ENCODE measurements around the gene EEF1A1. TPM values are rescaled to one million over a fixed set of nuclear protein-coding genes. Genes with fewer than 3 reads are reported as not detected.
"Not testable (repeated sequence)": the region's sequence is repeated elsewhere in the genome, so short reads cannot be mapped to it uniquely, and the experiment has no call there.

The EEF1A1 gene
- total RNA-seq, 1 donor from 2014 or later: 8,108 TPM

DNA sequence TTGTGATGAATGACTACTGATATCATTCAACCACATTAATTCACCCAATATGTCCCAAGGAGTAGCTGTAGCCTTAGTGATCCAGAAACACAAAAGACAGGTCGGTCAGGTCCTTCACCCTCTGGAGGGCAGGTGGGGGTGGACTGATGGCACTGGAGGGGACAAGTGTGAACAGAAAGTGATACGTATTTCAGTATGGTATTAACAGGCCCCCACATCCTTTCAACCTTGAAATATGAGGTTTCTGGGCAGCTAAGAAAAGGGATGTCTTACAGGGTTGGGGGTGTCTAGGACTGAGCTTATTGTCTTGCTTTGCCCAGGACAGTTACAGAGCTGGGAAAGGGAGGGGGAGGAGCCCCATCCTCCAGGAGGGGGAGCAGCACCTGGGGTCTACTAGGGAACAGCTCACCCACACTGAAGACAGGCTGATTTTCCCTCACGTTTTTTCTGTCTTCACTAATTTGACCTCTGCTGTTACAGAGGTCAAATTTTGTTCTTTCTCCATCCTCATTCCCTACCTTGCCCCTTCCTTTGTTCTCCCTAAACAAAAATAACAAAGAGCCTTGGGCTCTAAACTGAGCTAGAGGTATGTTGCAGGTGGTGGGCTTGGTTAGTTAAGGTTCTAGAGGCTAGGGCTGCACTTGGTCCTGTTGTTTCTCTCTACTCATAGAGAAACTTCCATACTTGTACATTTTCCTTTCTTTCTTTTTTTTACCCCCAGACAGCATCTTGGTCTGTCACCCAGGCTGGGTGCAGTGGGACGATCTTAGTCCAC lies 38.0 kb upstream of the EEF1A1 start:
- H3K4me1 ChIP-seq: no peaks in the 10 kb centered on the region
- H3K9me3 ChIP-seq: no peaks in the 10 kb centered on the region
- intact Hi-C loops (cut with DNase I): no loop called here
- no peak overlapping the region for H3K27ac ChIP-seq
- TF ChIP-seq, protein P1, sequence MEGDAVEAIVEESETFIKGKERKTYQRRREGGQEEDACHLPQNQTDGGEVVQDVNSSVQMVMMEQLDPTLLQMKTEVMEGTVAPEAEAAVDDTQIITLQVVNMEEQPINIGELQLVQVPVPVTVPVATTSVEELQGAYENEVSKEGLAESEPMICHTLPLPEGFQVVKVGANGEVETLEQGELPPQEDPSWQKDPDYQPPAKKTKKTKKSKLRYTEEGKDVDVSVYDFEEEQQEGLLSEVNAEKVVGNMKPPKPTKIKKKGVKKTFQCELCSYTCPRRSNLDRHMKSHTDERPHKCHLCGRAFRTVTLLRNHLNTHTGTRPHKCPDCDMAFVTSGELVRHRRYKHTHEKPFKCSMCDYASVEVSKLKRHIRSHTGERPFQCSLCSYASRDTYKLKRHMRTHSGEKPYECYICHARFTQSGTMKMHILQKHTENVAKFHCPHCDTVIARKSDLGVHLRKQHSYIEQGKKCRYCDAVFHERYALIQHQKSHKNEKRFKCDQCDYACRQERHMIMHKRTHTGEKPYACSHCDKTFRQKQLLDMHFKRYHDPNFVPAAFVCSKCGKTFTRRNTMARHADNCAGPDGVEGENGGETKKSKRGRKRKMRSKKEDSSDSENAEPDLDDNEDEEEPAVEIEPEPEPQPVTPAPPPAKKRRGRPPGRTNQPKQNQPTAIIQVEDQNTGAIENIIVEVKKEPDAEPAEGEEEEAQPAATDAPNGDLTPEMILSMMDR (IDR thresholded peaks at IDR 0.05): no peak
- TF ChIP-seq POLR2AphosphoS5 (IDR thresholded peaks at IDR 0.05; ENCODE audit: insufficient read depth in 1 of 2, low read depth in 1 of 2) (no peak), POLR2A (IDR thresholded peaks at IDR 0.05) (no peak)
- H3K4me3 ChIP-seq: no peak overlapping the region
- no peaks in the 10 kb centered on the region for H3K36me3 ChIP-seq
- no peaks in the 10 kb centered on the region for H3K27me3 ChIP-seq
- no peak for DNase-seq (ENCODE audit: extremely low spot score in 2 of 2)

DNA sequence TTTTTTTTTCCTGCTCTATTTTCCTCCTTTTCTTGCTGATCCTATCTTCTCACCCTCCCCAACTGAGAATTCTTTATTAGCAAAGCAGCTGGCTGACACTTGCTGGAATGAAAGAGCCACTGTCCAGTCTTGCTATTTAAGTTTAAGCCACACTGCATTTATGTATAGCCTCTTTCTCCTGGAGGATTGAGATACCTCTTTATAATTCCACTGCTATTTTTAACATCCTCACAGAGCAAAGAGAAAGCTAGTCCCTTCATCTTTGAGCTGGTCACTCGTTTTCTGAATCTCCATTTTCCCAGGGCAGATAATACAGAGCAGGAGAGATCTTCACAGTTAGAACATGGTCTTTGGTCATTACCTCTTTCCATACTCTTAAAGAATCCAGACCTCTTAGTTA lies 36.0 kb upstream of the EEF1A1 start:
- H3K27ac ChIP-seq: no peak overlapping the region
- intact Hi-C loops (cut with DNase I): no loop called here
- H3K36me3 ChIP-seq: no peaks in the 10 kb centered on the region
- no peaks in the 10 kb centered on the region for H3K27me3 ChIP-seq
- no peak overlapping the region for H3K4me3 ChIP-seq
- H3K4me1 ChIP-seq: no peaks in the 10 kb centered on the region
- TF ChIP-seq POLR2A (IDR thresholded peaks at IDR 0.05): no peak
- TF ChIP-seq, protein P1 (IDR thresholded peaks at IDR 0.05): no peak
- no peak for TF ChIP-seq POLR2AphosphoS5 (IDR thresholded peaks at IDR 0.05; ENCODE audit: insufficient read depth in 1 of 2, low read depth in 1 of 2)
- H3K9me3 ChIP-seq: no peaks in the 10 kb centered on the region
- no peak for DNase-seq (ENCODE audit: extremely low spot score in 2 of 2)

DNA sequence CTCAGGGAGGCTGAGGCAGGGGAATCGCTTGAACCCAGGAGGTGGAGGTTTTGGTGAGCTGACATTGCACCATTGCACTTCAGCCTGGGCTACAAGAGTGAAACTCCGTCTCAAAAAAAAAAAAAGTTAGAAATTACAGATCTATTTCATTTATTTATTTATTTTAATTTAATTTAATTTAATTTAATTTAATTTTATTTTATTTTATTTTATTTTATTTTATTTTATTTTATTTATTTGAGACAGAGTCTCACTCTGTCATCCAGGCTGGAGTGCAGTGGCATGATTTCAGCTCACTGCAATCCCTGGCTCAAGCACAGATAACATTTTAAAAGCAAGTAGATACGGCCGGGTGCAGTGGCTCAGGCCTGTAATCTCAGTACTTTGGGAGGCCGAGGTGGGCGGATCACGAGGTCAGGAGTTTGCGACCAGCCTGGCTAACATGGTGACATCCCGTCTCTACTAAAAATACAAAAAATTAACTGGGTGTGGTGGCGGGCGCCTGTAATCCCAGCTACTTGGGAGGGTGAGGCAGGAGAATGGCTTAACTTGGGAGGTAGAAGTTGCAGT lies 34.6 kb upstream of the EEF1A1 start:
- not testable (repeated sequence) for H3K27me3 ChIP-seq

DNA sequence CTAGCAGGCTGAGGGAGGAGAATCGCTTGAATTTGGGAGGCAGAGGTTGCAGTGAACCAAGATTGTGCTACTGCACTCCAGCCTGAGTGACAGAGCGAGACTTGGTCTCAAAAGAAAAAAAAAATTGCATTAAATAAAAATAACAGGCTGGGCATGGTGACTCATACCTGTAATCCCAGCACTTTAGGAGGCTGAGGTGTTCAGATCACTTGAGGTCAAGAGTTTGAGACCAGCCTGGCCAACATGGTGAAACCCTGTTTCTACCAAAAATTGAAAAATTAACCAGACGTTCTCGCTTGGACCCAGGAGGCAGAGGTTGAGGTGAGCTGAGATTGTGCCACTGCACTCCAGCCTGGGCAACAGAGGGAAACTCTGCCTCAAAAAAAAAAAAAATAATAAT lies 30.3 kb upstream of the EEF1A1 start:
- intact Hi-C loops (cut with DNase I); H3K27ac ChIP-seq; H3K36me3 ChIP-seq: not testable (repeated sequence)

More for the DNA sequence above, 34.6 kb upstream of the EEF1A1 start:
- H3K9me3 ChIP-seq; DNase-seq (ENCODE audit: extremely low spot score in 2 of 2); H3K36me3 ChIP-seq; H3K27ac ChIP-seq; intact Hi-C loops (cut with DNase I); H3K4me3 ChIP-seq; H3K4me1 ChIP-seq: not testable (repeated sequence)

DNA sequence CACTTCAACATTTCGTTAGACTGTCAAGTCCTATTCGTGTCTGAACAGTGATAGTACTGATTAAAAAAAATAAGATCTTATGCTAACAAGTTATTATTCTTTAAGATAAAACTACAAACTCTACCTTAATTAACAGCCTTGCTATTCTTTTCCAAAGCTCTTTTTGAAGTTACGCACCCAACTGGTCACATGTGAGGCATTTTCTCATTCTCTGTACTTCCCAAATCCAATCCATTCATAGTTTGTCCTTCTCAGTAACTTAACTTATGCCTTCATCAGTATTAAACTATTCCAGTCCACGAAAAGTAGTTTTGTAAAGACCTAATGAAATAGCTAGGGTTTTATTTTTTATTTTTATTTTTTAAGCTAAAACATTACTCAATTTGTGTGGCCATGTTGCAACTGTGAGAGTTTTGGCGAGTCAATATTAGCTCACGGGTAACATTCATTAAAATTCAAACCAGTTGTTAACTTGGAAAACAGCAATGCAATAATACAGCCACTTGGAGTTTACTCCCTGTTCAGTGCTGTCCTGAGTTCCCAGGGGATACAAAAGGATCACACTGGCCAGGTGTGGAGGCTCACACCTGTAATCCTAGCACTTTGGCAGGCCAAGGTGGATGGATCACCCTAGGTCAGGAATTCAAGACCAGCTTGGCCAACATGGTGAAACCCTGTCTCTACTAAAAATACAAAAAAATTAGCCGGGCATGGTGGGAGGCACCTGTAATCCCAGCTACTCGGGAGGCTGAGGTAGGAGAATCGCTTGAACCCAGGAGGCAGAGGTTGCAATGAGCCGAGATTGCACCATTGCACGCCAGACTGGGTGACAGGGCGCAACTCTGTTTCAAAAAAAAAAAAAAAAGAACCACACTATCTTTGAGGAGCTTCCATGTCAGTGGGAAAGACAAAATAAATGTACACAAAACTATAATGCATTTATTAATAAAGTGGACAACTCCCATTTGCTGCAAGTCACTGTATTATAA lies 27.9 kb upstream of the EEF1A1 start:
- Histone ChIP-seq H3K36me3 (no peaks in the 10 kb centered on the region), H3K4me1 (no peaks in the 10 kb centered on the region), H3K4me3 (no peak overlapping the region), H3K27me3 (no peaks in the 10 kb centered on the region), H3K9me3 (no peaks in the 10 kb centered on the region), H3K27ac (no peak overlapping the region)
- no peak for DNase-seq (ENCODE audit: extremely low spot score in 2 of 2)
- intact Hi-C loops (cut with DNase I): no loop called here
- TF ChIP-seq POLR2AphosphoS5 (IDR thresholded peaks at IDR 0.05; ENCODE audit: insufficient read depth in 1 of 2, low read depth in 1 of 2) (no peak), POLR2A (IDR thresholded peaks at IDR 0.05) (no peak)

More for the DNA sequence above, 30.3 kb upstream of the EEF1A1 start:
- not testable (repeated sequence) for H3K4me3 ChIP-seq; H3K4me1 ChIP-seq; H3K27me3 ChIP-seq; H3K9me3 ChIP-seq; DNase-seq (ENCODE audit: extremely low spot score in 2 of 2)

DNA sequence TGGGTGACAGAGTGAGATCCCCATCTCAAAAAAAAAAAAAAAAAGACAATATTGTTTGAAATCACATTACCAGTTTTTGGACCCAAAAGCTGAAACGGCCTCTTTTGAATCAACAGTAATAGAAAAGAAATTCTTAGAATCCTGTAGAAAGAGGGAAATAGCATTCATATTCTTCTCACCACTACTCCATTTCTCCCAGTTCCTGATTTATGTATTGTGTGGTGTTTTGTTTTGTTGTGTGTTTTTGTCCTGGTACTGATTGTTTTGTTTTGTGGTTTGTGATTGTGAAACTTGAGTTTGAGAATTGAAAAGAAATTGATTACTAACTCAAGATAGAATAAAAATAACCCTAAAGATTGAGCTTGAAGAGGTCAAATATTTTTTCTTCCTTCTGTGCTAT lies 26.2 kb upstream of the EEF1A1 start:
- intact Hi-C loops (cut with DNase I): no loop called here
- H3K9me3 ChIP-seq: no peaks in the 10 kb centered on the region

More for the DNA sequence above, 26.2 kb upstream of the EEF1A1 start:
- no peak overlapping the region for H3K27ac ChIP-seq
- no peak for DNase-seq (ENCODE audit: extremely low spot score in 2 of 2)
- H3K27me3 ChIP-seq: no peaks in the 10 kb centered on the region
- TF ChIP-seq POLR2AphosphoS5 (IDR thresholded peaks at IDR 0.05; ENCODE audit: insufficient read depth in 1 of 2, low read depth in 1 of 2) (no peak), POLR2A (IDR thresholded peaks at IDR 0.05) (no peak)
- TF ChIP-seq, protein P1 (IDR thresholded peaks at IDR 0.05): no peak
- H3K36me3 ChIP-seq: no peaks in the 10 kb centered on the region
- H3K4me1 ChIP-seq: no peaks in the 10 kb centered on the region
- no peak overlapping the region for H3K4me3 ChIP-seq
